ENCODE results near the gene ACIN1.

- peak in 1 of 2 donors; percentile 26 for TF ChIP-seq POLR2A (IDR thresholded peaks at IDR 0.05)
- no peak for TF ChIP-seq CTCF (IDR thresholded peaks at IDR 0.05)
Observed at GRCh38 chr14:23115039-23115731, 20.2 kb upstream of the ACIN1 start.
